Sigmoid colon (tissue), 7 donors: ENCODE data around the gene BCL7A. TPM values are rescaled to one million over a fixed set of nuclear protein-coding genes. Genes with fewer than 3 reads are reported as not detected.

Source experiments
- DNase-seq: peaks from one replicate; pipeline ENCODE4 v3.0.0-alpha.2; 2019
- H3K27ac ChIP-seq, 4 donors: fragments of 200-600 bp; sonication (generic); one replicate each; pipeline ENCODE4 v1.5.1; 2016 to 2019; ENCODE audit warnings: mild to moderate bottlenecking in 1 of 4
- H3K27me3 ChIP-seq, 3 donors: fragments of 200-600 bp; sonication (generic); one replicate each; pipeline ENCODE4 v1.5.1; 2019; ENCODE audit warnings: mild to moderate bottlenecking in 1 of 3
- H3K36me3 ChIP-seq, 4 donors: fragments of 200-600 bp; sonication (generic); one replicate each; pipeline ENCODE4 v1.5.1; 2016 to 2019
- H3K4me1 ChIP-seq, 4 donors: fragments of 200-600 bp; sonication (generic); one replicate each; pipeline ENCODE4 v1.5.1; 2017 to 2019
- H3K4me3 ChIP-seq, 4 donors: fragments of 200-600 bp; sonication (generic); one replicate each; pipeline ENCODE4 v1.5.1; 2017 to 2019; ENCODE audit warnings: mild to moderate bottlenecking in 2 of 4, moderate library complexity in 1 of 4
- H3K9me3 ChIP-seq, 4 donors: fragments of 200-600 bp in 3 of 4; sonication (generic) in 3 of 4; one replicate each; pipeline versions ENCODE4 v1.5.1 to v1.6.1; 2013 to 2019
- EP300 ChIP-seq, 4 donors: sonication (generic); formaldehyde crosslinking; IDR thresholded peaks; one replicate each; pipeline ENCODE4 v1.6.1; 2017; ENCODE audit warnings: antibody characterized with exemption in 4 of 4
- POLR2A ChIP-seq, 2 donors: fragments of 450-650 bp; IDR thresholded peaks; one replicate each; pipeline ENCODE4 v1.6.1; 2016; ENCODE audit warnings: antibody characterized with exemption in 2 of 2, mild to moderate bottlenecking in 2 of 2, moderate library complexity in 2 of 2
- POLR2AphosphoS5 ChIP-seq, 4 donors: sonication (generic); formaldehyde crosslinking; IDR thresholded peaks; one replicate each; pipeline ENCODE4 v1.6.1; 2017; ENCODE audit warnings: antibody characterized with exemption in 4 of 4
- WGBS, 2 donors: extraction: QIAGEN DNeasy Blood & Tissue Kit; methylation state at CpG; one replicate each; pipeline ENCODE4 v1.1.7; 2013; 5-methylcytosine and 5-hydroxymethylcytosine counted together
- intact Hi-C: fragments of 100-400 bp; cut with DNase I; formaldehyde crosslinking; loops from one replicate; pipeline ENCODE4 v1.15.1; 2023
- polyA plus RNA-seq, 3 donors: library from polyadenylated mRNA; stranded (reverse); fragments of 200-250 nt; gene quantifications; one replicate each; pipeline ENCODE4 v1.2.3, GENCODE V29; 2013
- total RNA-seq, 4 donors: library from RNA; depleted of rRNA; stranded (reverse); fragments of >200 nt; gene quantifications; one replicate each; pipeline ENCODE4 v1.1.0, GENCODE V29; 2016
- TF ChIP-seq, protein P1 (sequence below), 4 experiments: fragments of 450-650 bp in 3 of 4; fragments of 200-600 bp in 1 of 4; IDR thresholded peaks; one replicate each; pipeline ENCODE4 v1.5.1; 2016 to 2019; ENCODE audit warnings: antibody characterized with exemption in 4 of 4, mild to moderate bottlenecking in 3 of 4, moderate library complexity in 2 of 4
- donor health status: healthy with polysubstance abuse.
- donor health status: Bipolar disorder and iron deficiency.
- donor health status: healthy.

BCL7A gene
- total and polyA plus RNA-seq, 7 donors: 1.2 to 7.4 (median 6.4) TPM

- H3K9me3 ChIP-seq: no peaks in the 10 kb centered on the region
- H3K4me3 ChIP-seq: no peak overlapping the region
- no peak for DNase-seq
- H3K4me1 ChIP-seq: peaks cover 0 to 5% (median 0%) of the 10 kb centered on the region in 4 donors
- no peaks in the 10 kb centered on the region for H3K27me3 ChIP-seq
- intact Hi-C loops: loop anchor here (10.0 kb wide), 1 partner anchor 153 kb away; the partner anchor contains the start of gene LRRC43
- H3K36me3 ChIP-seq: peaks cover 0 to 18% (median 8%) of the 10 kb centered on the region in 4 donors
- 56 to 74% methylated on average over 21 of the region's 21 CpGs for WGBS, 2 donors
- no peak overlapping the region for H3K27ac ChIP-seq
- TF ChIP-seq, protein P1, sequence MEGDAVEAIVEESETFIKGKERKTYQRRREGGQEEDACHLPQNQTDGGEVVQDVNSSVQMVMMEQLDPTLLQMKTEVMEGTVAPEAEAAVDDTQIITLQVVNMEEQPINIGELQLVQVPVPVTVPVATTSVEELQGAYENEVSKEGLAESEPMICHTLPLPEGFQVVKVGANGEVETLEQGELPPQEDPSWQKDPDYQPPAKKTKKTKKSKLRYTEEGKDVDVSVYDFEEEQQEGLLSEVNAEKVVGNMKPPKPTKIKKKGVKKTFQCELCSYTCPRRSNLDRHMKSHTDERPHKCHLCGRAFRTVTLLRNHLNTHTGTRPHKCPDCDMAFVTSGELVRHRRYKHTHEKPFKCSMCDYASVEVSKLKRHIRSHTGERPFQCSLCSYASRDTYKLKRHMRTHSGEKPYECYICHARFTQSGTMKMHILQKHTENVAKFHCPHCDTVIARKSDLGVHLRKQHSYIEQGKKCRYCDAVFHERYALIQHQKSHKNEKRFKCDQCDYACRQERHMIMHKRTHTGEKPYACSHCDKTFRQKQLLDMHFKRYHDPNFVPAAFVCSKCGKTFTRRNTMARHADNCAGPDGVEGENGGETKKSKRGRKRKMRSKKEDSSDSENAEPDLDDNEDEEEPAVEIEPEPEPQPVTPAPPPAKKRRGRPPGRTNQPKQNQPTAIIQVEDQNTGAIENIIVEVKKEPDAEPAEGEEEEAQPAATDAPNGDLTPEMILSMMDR (IDR thresholded peaks at IDR 0.05): peak; percentile 46 to 73 (median 68)
- TF ChIP-seq POLR2AphosphoS5 (IDR thresholded peaks at IDR 0.05): no peak
Measured at GRCh38 chr12:122031342-122032216, 9.9 kb downstream of the BCL7A start.

- Histone ChIP-seq H3K27ac (no peak overlapping the region), H3K27me3 (no peaks in the 10 kb centered on the region), H3K9me3 (no peaks in the 10 kb centered on the region), H3K4me1 (peaks cover 0 to 5% (median 0%) of the 10 kb centered on the region in 4 donors), H3K4me3 (no peak overlapping the region), H3K36me3 (peaks cover 0 to 26% (median 15%) of the 10 kb centered on the region in 4 donors)
- TF ChIP-seq POLR2A (IDR thresholded peaks at IDR 0.05) (no peak), EP300 (IDR thresholded peaks at IDR 0.05) (no peak), POLR2AphosphoS5 (IDR thresholded peaks at IDR 0.05) (no peak)
- TF ChIP-seq, protein P1 (IDR thresholded peaks at IDR 0.05): no peak
- intact Hi-C loops: loop anchor here (10.0 kb wide), 1 partner anchor 152 kb away; the partner anchor contains the start of gene LRRC43
- no peak for DNase-seq
- 85 to 92% methylated on average over 11 of the region's 11 CpGs for WGBS, 2 donors
Measured at GRCh38 chr12:122032580-122032979, 10.9 kb downstream of the BCL7A start.

- TF ChIP-seq POLR2AphosphoS5 (IDR thresholded peaks at IDR 0.05): no peak
- TF ChIP-seq, protein P1 (IDR thresholded peaks at IDR 0.05): no peak
- TF ChIP-seq EP300 (IDR thresholded peaks at IDR 0.05): no peak
- TF ChIP-seq POLR2A (IDR thresholded peaks at IDR 0.05): no peak
- Histone ChIP-seq H3K27ac (no peak overlapping the region), H3K36me3 (peaks cover 0 to 38% (median 15%) of the 10 kb centered on the region in 4 donors), H3K4me3 (no peak overlapping the region), H3K9me3 (no peaks in the 10 kb centered on the region), H3K4me1 (no peaks in the 10 kb centered on the region), H3K27me3 (no peaks in the 10 kb centered on the region)
- intact Hi-C loops: loop anchor here (10.0 kb wide), 1 partner anchor 150 kb away; the partner anchor contains the start of gene LRRC43
- DNase-seq: no peak
- 68 to 88% methylated on average over 8 of the region's 8 CpGs for WGBS, 2 donors
Measured at GRCh38 chr12:122035292-122035691, 13.6 kb downstream of the BCL7A start.

GRCh38 chr12:122036153-122036552 lies 14.5 kb downstream of the BCL7A start:
- DNase-seq: no peak
- intact Hi-C loops: loop anchor here (10.0 kb wide), 1 partner anchor 149 kb away; the partner anchor contains the start of gene LRRC43
- Histone ChIP-seq H3K27ac (no peak overlapping the region), H3K36me3 (peaks cover 0 to 38% (median 15%) of the 10 kb centered on the region in 4 donors), H3K9me3 (no peaks in the 10 kb centered on the region), H3K4me1 (no peaks in the 10 kb centered on the region), H3K27me3 (no peaks in the 10 kb centered on the region), H3K4me3 (no peak overlapping the region)
- 88 to 92% methylated on average over 6 of the region's 6 CpGs for WGBS, 2 donors
- TF ChIP-seq POLR2AphosphoS5 (IDR thresholded peaks at IDR 0.05) (no peak), EP300 (IDR thresholded peaks at IDR 0.05) (no peak), POLR2A (IDR thresholded peaks at IDR 0.05) (no peak)
- TF ChIP-seq, protein P1 (IDR thresholded peaks at IDR 0.05): no peak
